ENCODE data around the gene COL6A5.

GRCh38 chr3:130389743-130390478 is 44.4 kb downstream of the COL6A5 start:
- TF ChIP-seq, protein P1, sequence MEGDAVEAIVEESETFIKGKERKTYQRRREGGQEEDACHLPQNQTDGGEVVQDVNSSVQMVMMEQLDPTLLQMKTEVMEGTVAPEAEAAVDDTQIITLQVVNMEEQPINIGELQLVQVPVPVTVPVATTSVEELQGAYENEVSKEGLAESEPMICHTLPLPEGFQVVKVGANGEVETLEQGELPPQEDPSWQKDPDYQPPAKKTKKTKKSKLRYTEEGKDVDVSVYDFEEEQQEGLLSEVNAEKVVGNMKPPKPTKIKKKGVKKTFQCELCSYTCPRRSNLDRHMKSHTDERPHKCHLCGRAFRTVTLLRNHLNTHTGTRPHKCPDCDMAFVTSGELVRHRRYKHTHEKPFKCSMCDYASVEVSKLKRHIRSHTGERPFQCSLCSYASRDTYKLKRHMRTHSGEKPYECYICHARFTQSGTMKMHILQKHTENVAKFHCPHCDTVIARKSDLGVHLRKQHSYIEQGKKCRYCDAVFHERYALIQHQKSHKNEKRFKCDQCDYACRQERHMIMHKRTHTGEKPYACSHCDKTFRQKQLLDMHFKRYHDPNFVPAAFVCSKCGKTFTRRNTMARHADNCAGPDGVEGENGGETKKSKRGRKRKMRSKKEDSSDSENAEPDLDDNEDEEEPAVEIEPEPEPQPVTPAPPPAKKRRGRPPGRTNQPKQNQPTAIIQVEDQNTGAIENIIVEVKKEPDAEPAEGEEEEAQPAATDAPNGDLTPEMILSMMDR (IDR thresholded peaks at IDR 0.05) = no peak
- no peak for TF ChIP-seq POLR2A (IDR thresholded peaks at IDR 0.05)
